GM12873 (cell line): ENCODE data around the gene CIDEC.

Experiments
- TF ChIP-seq, protein P1 (sequence below): IDR thresholded peaks from 2 replicates; pipeline ENCODE4 v1.5.1; 2012; ENCODE audit warnings: low read depth, mild to moderate bottlenecking, moderate library complexity, low read length, control low read depth; ENCODE audit not compliant: insufficient read depth; ENCODE audit errors: missing control alignments

The CIDEC gene

DNA sequence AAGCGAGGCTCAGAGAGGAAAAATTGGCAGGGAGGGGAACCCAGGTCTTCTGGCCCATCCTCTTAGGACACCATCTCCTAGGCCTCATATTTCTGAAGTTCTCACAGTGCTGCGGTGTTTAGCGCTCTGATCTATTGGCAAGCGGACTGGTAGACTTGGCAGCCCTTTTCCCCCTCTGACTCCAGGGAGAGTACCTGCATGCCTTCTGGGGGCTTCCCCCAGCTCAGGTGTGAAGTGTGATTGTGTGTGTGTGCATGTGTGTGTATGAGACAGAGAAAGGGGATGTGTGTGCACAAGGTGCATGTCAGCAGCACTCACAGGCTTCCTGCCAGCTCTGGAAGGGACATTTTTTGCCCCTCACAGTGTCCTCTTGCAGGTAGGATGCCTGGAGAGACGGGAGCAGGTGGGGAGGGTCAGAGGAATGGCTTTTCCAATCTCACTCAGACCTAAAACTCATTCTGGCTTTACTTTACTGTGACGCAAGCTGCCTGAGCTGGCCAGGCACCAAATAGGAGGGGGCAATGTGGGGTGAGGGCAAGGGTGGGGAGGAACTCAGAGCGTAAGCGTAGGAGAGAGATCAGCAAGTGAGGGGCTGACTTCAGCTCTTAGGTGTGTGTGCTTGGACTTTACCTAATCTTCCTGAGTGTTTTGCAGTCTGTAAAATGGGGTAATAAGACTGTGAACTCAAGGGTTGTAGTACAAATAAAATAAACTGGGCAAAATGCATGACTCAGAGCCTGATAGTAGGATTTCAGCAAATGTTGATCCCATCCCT lies 18.6 kb upstream of the CIDEC start:
- TF ChIP-seq, protein P1, sequence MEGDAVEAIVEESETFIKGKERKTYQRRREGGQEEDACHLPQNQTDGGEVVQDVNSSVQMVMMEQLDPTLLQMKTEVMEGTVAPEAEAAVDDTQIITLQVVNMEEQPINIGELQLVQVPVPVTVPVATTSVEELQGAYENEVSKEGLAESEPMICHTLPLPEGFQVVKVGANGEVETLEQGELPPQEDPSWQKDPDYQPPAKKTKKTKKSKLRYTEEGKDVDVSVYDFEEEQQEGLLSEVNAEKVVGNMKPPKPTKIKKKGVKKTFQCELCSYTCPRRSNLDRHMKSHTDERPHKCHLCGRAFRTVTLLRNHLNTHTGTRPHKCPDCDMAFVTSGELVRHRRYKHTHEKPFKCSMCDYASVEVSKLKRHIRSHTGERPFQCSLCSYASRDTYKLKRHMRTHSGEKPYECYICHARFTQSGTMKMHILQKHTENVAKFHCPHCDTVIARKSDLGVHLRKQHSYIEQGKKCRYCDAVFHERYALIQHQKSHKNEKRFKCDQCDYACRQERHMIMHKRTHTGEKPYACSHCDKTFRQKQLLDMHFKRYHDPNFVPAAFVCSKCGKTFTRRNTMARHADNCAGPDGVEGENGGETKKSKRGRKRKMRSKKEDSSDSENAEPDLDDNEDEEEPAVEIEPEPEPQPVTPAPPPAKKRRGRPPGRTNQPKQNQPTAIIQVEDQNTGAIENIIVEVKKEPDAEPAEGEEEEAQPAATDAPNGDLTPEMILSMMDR, result no peak

DNA sequence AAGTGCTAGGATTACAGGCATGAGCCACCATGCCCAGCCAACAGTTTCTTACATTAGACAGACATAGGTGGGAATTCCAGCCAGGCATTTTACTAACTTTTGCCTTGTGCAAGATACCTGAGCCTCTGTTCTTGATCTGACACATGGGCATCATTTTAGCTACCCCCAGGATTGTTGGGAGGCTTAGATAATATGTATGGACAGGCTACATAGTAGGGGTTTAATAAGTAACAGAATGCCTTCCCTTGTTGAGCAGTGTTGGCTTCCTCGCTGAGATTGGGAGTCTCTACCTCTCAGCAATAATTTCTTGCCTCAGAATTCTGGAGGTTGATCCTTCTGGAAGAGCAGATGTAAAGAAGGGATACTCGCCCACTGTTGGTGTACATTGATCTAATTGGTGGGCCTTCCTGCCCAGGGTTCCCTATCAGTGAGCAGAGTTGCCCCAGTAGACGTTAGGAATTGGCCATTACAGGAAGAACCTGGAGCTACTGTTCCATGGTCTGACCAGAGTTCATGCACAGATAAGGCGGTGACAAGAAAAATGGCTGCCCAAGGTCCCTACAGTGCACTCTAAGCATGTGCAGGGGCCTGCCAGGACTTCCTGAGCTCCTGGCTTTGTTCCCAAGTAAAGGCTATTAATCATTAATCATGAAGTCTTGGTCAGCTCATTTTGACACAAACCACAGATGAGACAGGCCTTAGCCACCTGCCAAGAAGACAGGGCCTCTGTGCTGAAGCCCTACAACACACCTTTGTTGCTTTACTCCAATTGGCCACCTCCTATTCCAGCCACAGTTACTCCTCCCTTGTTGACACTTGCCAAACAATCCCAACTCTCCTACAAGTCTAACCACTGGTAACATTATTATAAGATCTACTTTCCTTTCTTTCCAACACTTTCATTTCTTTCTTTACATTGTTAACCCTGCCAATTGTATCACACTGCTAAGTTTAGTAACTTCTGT lies 17.6 kb upstream of the CIDEC start:
- TF ChIP-seq, protein P1, result no peak

DNA sequence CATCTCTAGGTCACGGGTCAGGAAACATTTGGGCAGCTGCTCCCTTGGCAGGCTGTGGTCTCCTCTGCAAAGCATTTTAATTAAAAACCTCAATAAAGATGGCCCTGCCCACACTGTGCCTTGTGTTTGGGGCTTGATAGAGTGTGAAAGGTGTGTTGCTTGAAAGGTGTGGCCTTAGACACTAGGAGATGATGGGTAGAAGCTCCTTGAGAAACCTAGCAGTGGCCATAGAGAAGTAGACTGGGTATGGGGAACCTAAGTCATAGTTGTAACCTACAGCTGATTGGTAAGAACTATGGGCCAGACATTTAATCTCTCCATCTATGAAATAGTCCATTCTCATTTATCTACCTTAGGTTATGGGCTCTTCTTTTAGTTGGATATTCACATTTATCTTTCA lies 13.7 kb upstream of the CIDEC start:
- TF ChIP-seq, protein P1, result no peak

DNA sequence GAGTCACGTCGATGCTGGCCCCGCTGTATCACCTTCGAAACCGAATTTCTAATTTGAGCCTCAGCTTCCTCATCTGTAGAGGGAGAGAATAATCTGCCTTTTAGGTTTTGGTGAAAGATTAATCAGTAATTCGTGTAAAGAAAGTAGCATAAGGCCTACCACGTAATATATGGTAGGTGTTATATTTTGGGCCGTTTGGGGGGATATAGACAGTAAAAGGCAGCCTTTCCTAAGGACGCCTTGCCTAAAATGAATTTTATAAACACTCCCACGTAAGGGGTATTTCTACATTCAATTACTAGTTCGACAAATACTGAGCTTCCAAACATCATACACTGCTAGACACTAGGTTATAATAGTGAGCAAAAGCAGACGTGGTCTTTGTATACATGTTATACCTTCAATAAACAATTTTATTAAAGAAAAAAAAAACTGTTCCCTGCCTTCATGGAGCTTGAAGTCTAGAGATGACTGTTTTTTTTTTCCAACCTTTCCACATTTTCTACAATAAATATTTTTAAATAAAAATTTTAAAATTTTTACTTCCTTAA lies 11.1 kb upstream of the CIDEC start:
- TF ChIP-seq, protein P1, result no peak

DNA sequence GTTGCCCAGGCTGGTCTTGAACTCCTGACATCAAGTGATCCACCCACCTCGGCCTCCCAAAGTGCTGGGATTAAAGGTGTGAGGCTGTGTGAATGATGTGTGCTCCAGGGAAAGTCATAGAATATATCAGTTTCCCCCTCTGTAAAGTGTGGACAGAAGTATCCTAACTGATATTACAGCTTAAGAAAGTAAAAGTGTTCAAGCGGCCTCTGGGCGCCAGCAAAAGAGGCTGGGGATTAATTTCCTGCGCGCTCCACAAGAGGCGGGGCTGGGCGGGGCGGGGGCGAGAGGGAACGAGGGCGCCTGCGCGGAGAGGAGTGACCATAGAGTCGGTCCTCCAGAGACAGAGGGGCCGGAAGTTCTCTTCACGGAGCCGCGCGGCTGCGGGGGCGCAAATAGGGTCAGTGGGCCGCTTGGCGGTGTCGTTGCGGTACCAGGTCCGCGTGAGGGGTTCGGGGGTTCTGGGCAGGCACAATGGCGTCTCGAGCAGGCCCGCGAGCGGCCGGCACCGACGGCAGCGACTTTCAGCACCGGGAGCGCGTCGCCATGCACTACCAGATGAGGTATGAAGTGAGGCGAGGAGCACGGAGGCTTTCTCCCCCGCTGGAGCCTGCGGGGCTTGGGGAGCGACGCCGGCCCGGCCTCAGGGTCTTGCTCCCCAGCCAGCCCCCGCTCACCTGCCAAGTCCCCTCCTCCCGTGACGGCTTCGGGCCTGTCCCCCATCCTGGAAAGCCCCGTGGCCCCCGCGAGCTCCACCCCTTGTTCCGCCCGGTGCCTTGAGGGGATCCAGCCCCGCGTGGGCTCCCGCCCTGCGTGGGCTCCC lies 10.4 kb upstream of the CIDEC start, which contains the start of gene JAGN1:
JAGN1 (plus strand) TSS at position 362 of the 823 bp plus-strand sequence; CDS start at position 475, 113 bp downstream.
- TF ChIP-seq, protein P1, result no peak

DNA sequence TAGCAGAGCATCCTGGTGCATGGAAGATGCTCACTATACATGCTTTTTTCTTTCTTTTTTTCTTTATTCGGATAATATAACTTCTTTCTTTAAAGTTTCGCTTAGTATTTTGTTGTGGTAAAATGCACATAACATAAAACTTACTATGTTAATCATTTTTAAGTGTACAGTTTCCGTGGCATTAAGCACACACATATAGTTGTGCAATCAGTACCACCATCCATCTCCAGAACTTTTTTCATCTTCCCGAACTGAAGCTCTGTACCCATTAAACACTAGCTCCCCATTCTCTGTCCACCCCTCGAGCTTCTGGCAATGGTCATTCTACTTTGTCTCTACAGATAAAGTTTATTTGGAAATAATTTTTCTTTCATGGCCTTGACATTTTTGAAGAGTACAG lies 9.4 kb upstream of the CIDEC start:
- TF ChIP-seq, protein P1, result no peak
